Kidney epithelial cell (primary cell): ENCODE data around the gene RAB23. TPM values are rescaled to one million over a fixed set of nuclear protein-coding genes. Genes with fewer than 3 reads are reported as not detected.
A peak's percentile ranks its signal among the peaks of the same experiment; 100 is the strongest.
"Not testable (repeated sequence)": the region's sequence is repeated elsewhere in the genome, so short reads cannot be mapped to it uniquely, and the experiment has no call there.

ENCODE experiments used
- DNase-seq: peaks from one replicate; pipeline ENCODE4 v3.0.0-alpha.2; 2010; ENCODE audit warnings: low read depth
- H3K27me3 ChIP-seq: 2 replicates; pipeline ENCODE4 v1.6.0; 2011; ENCODE audit warnings: low read length; ENCODE audit not compliant: control insufficient read depth, insufficient read depth
- H3K36me3 ChIP-seq: 2 replicates; pipeline ENCODE4 v1.5.1; 2011; ENCODE audit warnings: low read length; ENCODE audit not compliant: control insufficient read depth, insufficient read depth
- H3K4me3 ChIP-seq: 2 replicates; pipeline ENCODE4 v1.5.1; 2011; ENCODE audit warnings: low read depth, mild to moderate bottlenecking, control low read depth, low read length
- CTCF ChIP-seq: IDR thresholded peaks from 2 replicates; pipeline ENCODE4 v1.5.1; 2011; ENCODE audit warnings: mild to moderate bottlenecking, moderate library complexity, low read length, control low read depth, inconsistent platforms; ENCODE audit not compliant: insufficient read depth, poor library complexity, severe bottlenecking
- total RNA-seq: library from RNA; depleted of rRNA; stranded (reverse); fragments of >200 nt; gene quantifications from 2 replicates; pipeline ENCODE4 v1.2.3, GENCODE V29; 2015

Gene RAB23
- total RNA-seq, 1 donor from 2014 or later, result 21.5 TPM

GRCh38 chr6:57248311-57248895 is 26.3 kb upstream of the RAB23 start:
- Histone ChIP-seq H3K36me3 (no peaks in the 10 kb centered on the region), H3K4me3 (no peak overlapping the region), H3K27me3 (no peaks in the 10 kb centered on the region)
- no peak for TF ChIP-seq CTCF
- no peak for DNase-seq

GRCh38 chr6:57247603-57248002 is 25.5 kb upstream of the RAB23 start:
- Histone ChIP-seq H3K4me3 (no peak overlapping the region), H3K27me3 (no peaks in the 10 kb centered on the region), H3K36me3 (no peaks in the 10 kb centered on the region)
- DNase-seq, result no peak
- TF ChIP-seq CTCF, result no peak

- TF ChIP-seq CTCF, result no peak
- Histone ChIP-seq H3K36me3 (no peaks in the 10 kb centered on the region), H3K4me3 (no peak overlapping the region), H3K27me3 (no peaks in the 10 kb centered on the region)
- no peak for DNase-seq
Measured at GRCh38 chr6:57246307-57246706, 24.2 kb upstream of the RAB23 start.

GRCh38 chr6:57243954-57244353 is 21.8 kb upstream of the RAB23 start:
- no peaks in the 10 kb centered on the region for H3K36me3 ChIP-seq
- TF ChIP-seq CTCF, result no peak
- no peak for DNase-seq
- H3K4me3 ChIP-seq, result no peak overlapping the region
- no peaks in the 10 kb centered on the region for H3K27me3 ChIP-seq

- H3K4me3 ChIP-seq, DNase-seq, H3K27me3 ChIP-seq, H3K36me3 ChIP-seq: not testable (repeated sequence)
Measured at GRCh38 chr6:57243526-57243925, 21.4 kb upstream of the RAB23 start.

- DNase-seq, result peak; percentile 53
- TF ChIP-seq CTCF, result no peak
- Histone ChIP-seq H3K27me3 (no peaks in the 10 kb centered on the region), H3K4me3 (no peak overlapping the region), H3K36me3 (no peaks in the 10 kb centered on the region)
Measured at GRCh38 chr6:57242505-57242904, 20.4 kb upstream of the RAB23 start.

GRCh38 chr6:57226221-57226620 is 4.1 kb upstream of the RAB23 start:
- DNase-seq, result no peak
- no peak overlapping the region for H3K4me3 ChIP-seq
- no peaks in the 10 kb centered on the region for H3K36me3 ChIP-seq
- no peaks in the 10 kb centered on the region for H3K27me3 ChIP-seq
- TF ChIP-seq CTCF, result no peak
